Measurements from ENCODE around the gene ZBTB5. TPM values are rescaled to one million over a fixed set of nuclear protein-coding genes. Genes with fewer than 3 reads are reported as not detected.
A peak's percentile ranks its signal among the peaks of the same experiment; 100 is the strongest.

Gene ZBTB5
- total RNA-seq, 1 donor from 2014 or later, result 10.6 TPM

DNA sequence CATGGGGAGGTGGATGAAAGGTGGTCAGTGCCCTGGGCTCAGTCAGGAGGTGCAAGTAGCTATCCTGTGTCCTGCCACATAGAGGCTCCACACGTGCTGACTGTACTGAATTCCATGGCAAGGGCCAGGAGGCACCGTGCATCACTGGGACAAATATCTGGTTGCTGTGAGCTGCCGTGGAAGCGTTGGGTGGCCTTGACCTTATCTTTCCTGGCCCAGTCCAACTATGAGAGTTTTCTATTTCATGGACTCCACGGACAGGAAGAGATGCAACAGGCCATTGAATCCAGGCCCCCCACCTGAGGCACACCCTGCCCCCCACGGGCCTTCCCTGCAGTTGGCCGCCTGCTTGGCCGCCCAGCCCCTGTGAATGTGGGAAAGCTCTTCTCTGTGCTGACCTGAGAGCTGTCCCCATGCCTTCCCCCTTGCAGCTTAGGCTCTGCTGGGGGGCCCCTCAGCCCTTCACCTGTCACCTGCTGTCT, 41.0 kb downstream of the ZBTB5 start:
- ATAC-seq, result no peak

DNA sequence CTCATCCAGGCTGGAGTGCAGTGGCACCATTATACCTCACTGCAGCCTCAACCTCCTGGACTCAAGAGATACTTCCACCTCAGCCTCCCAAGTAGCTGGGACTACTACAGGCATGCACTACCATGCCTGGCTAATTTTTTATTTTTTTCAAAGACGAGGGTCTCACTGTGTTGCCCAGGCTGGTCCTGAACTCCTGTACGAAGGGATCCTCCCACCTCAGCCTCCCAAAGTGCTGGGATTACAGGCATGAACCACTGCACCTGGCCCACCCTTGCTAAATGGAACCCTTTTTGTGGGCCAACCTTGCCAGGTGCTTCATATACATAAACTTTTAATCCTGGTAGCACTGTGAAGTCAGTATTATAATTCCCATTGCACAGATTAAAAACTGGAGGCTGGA, 41.7 kb downstream of the ZBTB5 start:
- ATAC-seq, result no peak

DNA sequence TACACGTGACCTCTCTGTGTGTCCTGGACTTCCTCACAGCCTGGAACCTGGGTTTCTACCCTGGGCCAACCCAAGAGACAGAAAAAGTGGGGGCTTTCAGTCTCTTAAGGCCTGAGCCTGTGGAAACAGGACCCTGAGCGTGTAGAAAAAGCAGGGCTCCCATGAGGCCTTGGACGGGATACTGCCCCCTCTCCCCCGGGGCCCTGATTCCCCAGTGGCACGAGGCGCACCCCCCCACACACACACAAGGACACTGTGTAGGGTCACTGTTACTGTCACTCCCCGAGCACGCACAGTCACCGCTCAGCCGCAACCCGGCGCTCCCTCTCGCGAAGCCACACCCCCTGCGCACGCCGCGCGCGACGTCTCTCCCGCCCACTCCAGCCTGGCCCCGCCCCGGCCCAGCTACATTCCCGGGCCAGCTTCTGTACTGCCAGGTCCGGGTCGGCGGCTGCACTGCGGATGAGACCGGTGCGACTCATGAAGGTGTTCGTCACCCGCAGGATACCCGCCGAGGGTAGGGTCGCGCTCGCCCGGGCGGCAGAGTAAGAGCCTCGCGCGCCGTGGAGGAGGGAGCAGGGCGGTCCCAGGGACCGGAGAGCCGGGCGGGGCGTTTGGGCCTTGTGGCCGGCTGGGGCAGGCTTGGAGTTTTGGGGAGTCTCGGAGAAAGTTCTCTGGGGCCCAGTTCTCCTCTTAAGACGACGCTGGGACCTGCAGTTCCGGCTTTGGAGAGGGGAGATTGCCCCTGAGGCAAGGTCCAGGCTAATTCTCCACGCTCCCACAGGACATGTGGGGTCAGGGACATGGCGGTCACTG, 42.8 kb downstream of the ZBTB5 start, which contains the start of gene GRHPR:
Gene GRHPR (plus strand): TSS at position 408 of the 816 bp plus-strand sequence. CDS start 55 bp downstream, at position 463.
- peak; percentile 96 for ATAC-seq

- ATAC-seq, result no peak
Observed at GRCh38 chr9:37421914-37422288, 43.3 kb downstream of the ZBTB5 start.

DNA sequence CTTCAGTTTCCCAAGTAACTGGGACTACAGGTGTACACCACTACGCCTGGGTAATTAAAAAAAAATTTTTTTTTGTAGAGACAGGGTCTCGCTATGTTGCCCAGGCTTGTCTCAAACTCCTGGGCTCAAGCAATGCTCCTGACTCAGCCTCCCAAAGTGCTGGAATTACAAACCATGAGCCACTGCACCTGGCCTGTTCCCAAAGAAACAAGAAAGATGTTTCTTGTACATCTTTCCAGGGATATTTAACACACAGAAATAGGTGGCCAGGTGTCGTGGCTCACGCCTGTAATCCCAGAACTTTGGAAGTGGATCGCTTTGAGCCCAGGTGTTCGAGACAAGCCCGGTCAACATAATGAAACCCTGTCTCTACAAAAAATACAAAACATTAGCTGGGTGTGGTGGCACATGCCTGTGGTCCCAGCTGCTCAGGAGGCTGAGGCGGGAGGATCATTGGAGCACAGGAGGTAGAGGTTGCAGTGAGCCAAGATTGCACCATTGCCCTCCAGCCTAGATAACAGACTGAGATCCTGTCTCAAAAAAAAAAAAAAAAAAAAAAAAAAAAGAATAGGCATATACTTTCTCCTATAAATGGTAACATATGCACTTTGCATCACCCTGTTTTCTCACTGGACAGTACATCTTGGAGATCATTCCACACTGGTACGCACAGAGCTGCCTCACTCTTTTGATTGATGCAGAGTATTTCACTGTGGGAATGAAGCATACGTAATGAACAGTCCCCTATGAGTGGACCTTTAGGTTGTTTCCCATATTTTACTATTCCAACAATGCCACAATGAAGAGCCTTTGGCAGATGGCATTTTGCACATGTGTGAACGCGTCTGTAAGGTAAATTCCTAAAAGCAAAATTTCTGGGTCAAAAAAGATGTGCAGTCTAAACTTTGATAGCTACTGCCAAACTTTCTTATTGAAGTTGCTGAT, 44.7 kb downstream of the ZBTB5 start:
- no peak for ATAC-seq

DNA sequence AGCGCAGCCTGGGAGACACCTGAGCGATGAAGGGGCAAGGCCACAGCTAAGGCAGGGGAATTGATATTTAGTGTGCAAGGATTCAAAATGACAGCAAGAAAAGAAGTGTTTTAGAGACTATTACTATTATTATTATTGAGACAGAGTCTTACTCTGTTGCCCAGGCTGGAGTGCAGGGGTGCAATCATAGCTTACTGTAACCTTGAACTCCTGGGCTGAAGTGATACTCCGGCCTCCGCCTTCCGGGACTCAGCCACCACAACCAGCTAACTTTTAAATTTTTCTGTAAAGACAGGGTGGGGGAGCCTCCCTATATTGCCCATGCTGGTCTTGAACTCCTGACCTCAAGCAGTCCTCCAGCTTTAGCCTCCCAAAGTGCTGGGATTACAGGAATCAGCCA, 46.0 kb downstream of the ZBTB5 start:
- no peak for ATAC-seq

- peak; percentile 11 for ATAC-seq
Observed at GRCh38 chr9:37417857-37418618, 47.2 kb downstream of the ZBTB5 start.

GRCh38 chr9:37417252-37417803, 47.9 kb downstream of the ZBTB5 start:
- no peak for ATAC-seq

GRCh38 chr9:37415011-37415719, 50.1 kb downstream of the ZBTB5 start:
- peak; percentile 71 for ATAC-seq

DNA sequence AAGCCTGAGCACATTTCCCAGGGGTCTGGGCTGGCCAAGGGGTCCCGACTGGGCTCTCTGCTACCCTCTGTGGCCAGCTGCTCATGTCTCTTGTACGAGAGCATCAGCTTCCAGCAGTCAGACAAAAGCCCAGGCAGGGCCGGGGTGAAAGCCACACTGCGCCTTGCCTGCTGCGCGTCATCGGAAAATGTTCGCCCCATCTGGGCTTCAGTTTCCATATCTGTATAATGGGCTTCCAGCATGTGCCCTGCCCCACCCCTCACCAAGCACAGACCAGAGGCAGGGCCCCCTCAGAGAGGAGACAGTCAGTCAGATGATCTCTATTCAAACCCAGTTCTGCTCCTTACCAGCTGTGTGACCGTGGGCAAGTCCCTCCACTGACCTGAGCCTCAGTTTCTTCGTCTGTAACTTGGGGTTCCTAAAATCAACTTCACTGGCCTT, 50.7 kb downstream of the ZBTB5 start:
- no peak for ATAC-seq

- no peak for ATAC-seq
Observed at GRCh38 chr9:37413311-37413710, 51.9 kb downstream of the ZBTB5 start.

DNA sequence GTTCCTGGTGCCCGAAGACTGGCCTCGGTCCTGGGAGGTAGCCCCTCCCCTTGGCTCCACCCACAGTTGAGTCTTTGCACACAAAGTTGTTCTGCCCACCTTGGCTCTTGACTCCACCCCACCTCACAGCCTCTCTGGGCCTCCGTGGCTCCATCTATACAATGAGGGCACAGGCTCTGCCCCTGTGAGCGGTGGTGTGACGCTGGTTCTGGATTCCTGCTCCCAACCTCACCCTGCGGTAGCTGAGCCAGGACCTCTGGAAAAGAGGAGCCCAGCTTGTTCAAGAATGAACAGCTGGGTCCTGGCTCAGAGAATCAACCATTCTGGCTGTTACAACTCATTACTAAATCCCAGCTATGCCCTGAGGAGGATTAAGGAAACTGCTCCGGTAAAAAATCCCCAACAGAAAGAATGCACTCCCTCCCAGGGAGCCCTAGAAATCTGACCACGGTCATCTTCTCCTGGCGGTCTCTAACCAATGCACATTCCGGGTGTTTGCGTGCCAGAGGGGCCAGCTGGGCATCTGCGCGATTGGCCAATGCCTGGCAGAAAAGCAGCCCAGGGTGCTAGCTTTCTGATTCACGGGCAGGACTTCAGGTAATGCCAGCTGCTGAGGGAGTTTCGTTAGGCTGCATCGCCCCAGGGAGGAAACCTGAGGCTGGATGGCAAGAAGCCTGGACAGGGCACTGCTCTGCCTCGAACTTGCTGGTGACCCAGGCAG, 52.7 kb downstream of the ZBTB5 start:
- ATAC-seq, result no peak

GRCh38 chr9:37410969-37411785, 54.1 kb downstream of the ZBTB5 start:
- no peak for ATAC-seq

DNA sequence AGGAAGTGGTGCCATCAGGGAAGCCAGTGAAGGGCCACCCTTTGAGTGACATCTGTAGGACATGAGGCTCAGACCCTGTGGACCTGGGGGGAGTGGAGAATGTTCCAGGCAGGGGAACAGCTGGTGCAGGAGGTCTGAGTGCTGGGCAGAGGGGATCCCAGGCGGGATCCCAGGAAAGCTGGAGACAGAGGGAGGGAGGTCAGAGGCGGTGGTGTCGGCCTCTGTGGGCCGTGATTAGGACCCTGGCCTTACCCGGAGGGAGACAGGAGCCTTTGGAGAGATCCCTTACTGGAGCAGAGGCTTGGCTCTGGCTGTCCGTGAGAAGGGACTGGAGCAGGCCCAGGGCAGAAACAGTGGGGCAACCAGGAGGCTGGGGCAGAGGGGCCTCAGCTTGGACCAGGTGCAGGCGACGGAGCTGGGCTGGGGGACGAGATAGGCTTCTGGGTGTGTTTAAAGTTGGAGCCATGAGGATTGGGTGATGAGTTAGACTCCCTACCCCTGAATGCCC, 54.8 kb downstream of the ZBTB5 start:
- no peak for ATAC-seq

DNA sequence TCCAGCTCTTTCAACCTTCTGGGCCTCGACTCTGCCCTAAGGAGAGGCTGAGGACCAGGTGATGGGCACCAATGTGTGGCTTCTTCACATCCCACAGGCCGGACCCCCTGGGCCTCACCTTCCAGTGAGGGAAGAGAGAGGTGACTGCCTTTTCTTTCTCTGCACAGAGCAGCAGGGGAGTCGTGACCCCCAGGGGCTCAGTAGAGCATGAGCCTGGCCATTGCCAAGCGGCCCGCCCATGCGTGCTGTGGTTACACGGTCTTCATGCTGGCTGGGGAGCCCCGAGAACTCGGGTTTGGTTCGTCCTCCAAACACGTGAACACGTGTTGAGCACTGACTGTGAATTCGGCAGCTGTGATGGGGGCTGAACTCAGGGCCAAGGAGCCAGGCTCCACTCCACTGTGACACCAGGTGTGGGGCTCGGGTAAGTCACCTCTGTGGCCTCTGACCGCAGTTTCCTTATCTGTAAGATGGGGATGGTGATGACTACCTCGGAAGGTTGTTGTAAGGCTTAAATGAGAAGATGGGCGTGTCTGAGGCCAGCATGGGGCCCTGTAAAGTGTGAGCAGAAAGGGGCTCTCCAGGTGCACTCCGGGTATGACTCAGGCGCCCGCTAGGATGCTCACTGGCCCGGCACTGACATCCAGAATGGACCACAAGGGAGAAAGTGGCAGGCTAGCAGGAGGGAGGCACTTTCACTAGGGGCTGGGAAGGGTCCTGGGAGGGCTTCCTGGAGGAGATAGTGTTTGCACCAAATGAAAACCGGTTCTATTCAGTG, 56.1 kb downstream of the ZBTB5 start:
- ATAC-seq, result peak; percentile 75

DNA sequence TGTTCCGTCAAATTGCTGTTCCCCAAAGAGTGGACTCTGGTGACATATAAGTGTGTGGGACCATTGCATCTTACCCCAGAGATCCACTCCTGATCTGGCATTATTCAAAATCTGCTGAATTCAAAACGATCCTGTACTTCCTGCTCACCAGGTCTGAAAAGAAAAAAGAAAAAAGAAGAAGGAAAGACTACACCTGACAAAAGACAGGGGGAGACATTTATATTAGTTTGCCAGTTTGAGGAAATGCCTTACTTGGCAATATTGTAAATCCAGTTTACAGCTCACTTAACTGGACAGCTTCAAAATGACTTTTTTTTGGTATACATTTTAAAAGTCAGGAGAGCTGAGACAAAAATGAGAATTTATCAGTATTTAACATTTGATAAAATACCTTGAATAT, 57.8 kb downstream of the ZBTB5 start:
- no peak for ATAC-seq

GRCh38 chr9:37406603-37407401, 58.4 kb downstream of the ZBTB5 start:
- no peak for ATAC-seq
